WI38 (cell line): ENCODE data around the gene RBM47.
"Not testable (repeated sequence)": the region's sequence is repeated elsewhere in the genome, so short reads cannot be mapped to it uniquely, and the experiment has no call there.

Source experiments
- H3K4me3 ChIP-seq: 2 replicates; pipeline ENCODE4 v1.5.1; 2011; ENCODE audit warnings: low read depth, mild to moderate bottlenecking, control low read depth, low read length
- TF ChIP-seq, protein P1 (sequence below): IDR thresholded peaks from 2 replicates; pipeline ENCODE4 v1.5.1; 2012; ENCODE audit warnings: low read depth, mild to moderate bottlenecking, control low read depth, low read length

Gene RBM47

DNA sequence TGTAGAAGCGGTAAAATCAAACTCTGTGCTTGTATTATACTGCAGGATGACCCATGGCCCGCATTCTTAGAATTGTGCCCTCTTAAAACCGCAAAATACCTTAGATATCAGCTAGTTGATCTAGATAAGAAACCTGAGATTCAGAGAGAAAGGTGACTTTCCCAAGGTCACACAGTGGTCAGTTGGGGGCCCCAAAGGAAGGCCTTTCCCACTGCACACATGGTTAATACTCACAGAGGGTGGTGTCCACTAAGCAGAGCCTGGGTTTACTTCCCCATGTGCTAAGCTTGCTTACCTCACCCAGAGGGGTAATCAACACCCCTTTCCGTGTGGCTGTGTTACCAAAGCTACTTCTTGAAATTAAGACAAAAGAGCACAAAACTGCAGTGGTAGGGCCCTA lies 66.3 kb downstream of the RBM47 start:
- no peak overlapping the region for H3K4me3 ChIP-seq

DNA sequence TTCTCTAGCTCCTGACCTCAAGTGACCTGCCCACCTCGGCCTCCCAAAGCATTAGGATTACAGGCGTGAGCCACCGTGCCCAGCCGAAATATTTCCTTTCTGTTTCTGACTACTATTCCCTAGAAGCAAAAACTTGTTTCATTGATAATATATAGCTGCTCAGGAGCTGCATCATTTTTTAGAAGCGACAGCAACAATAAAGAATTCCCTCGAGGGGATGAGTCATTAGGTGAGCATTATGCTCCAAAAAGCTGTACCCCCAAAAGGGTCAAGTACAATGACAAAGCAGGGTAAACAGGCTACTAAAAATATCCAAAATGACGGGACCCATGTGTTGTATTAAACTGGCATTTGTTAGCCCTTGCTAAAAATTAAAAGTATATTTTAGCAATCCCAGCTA lies 67.0 kb downstream of the RBM47 start:
- TF ChIP-seq, protein P1, sequence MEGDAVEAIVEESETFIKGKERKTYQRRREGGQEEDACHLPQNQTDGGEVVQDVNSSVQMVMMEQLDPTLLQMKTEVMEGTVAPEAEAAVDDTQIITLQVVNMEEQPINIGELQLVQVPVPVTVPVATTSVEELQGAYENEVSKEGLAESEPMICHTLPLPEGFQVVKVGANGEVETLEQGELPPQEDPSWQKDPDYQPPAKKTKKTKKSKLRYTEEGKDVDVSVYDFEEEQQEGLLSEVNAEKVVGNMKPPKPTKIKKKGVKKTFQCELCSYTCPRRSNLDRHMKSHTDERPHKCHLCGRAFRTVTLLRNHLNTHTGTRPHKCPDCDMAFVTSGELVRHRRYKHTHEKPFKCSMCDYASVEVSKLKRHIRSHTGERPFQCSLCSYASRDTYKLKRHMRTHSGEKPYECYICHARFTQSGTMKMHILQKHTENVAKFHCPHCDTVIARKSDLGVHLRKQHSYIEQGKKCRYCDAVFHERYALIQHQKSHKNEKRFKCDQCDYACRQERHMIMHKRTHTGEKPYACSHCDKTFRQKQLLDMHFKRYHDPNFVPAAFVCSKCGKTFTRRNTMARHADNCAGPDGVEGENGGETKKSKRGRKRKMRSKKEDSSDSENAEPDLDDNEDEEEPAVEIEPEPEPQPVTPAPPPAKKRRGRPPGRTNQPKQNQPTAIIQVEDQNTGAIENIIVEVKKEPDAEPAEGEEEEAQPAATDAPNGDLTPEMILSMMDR = no peak
- H3K4me3 ChIP-seq = no peak overlapping the region

More for the DNA sequence above, 66.3 kb downstream of the RBM47 start:
- TF ChIP-seq, protein P1 = no peak

DNA sequence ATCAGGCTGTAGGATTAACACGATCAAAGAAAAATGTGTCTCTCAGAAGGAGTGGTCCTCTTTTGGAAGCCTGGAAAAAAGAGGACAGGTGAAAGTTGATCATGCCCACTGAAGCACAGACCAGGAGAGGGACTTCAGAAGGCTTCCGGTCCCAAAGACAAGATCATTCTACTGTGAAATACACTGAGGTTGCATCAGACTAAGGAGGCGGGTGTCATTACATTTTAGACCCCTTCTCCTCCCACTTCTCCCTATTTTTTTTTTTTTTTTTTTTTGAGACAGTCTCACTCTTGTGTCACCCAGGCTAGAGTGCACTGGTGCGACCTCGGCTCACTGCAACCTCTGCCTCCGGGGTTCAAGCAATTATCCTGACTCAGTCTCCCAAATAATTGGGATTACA lies 67.5 kb downstream of the RBM47 start:
- no peak overlapping the region for H3K4me3 ChIP-seq
- TF ChIP-seq, protein P1 = no peak

DNA sequence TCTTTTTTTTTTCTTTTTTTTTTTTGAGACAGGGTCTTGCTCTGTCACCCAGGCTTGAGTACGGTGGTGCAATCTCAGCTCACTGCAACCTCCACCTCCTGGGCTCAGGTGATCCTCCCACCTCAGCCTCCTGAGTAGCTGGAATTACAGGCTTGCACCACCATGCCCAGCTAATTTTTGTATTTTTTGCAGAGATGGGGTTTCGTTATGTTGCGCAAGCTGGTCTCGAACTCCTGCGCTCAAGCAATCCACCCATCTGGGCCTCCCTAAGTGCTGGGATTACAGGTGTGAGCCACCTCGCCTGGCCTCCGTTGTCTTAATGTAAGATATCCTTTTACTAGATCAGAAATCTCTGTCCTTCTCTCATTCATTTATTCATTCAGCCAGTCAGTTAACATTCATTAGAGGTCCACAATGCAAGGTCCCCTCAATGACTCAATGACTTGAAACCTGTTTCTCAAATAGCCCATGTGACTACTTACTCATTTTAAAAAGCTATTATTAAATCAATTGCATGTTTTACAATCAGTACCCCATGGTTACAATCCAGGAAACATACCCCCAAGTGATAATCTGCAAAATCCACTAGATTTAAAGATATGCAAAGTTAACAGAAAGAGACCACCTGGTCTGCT lies 68.0 kb downstream of the RBM47 start:
- H3K4me3 ChIP-seq = not testable (repeated sequence)

DNA sequence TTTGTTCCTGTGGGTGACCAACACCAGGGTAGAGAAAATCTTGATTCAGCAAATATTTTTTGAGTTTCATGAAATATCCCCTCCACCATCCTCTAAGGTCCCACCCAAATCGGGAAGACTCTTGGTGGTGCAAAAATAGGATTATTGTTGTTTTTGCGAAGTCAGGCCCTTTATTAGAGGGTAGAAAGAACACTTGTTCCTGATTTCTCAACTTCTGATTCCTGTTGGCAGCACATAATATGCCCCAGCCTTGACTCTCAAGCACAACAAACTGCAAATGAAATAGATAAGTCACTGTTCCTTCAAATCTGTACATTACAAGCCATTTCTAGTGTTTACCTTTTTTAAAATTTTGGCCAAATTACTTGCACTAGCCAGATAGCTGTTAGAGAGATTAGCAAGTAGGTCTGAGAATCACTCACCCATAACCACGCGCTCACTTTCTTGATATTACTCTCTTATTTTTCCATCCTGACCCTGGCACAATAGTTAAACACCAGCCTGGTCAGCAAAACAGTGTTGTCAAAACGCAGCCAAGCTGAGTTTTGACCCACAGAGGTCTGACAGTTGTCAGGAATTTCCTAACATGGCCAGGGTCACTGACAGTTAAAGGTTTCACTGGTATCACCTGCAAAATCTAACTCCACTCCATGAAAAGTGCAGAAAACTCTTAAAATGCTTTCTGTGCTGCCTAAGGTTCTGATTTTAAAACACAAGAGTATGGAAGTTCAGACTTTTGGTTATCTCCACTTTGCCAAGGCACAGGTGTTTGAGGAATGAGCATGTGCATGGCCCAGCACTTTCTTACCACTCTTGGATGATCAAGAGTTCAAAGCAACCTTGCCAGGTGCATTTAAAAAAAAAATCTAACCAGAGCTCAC lies 69.8 kb downstream of the RBM47 start:
- TF ChIP-seq, protein P1 = no peak
- no peak overlapping the region for H3K4me3 ChIP-seq

- H3K4me3 ChIP-seq = no peak overlapping the region
- TF ChIP-seq, protein P1 = no peak
Measured at GRCh38 chr4:40557736-40558135, 71.9 kb downstream of the RBM47 start.

GRCh38 chr4:40555176-40555900 lies 74.3 kb downstream of the RBM47 start:
- no peak overlapping the region for H3K4me3 ChIP-seq
- TF ChIP-seq, protein P1 = no peak

GRCh38 chr4:40554641-40555040 lies 75.0 kb downstream of the RBM47 start:
- not testable (repeated sequence) for H3K4me3 ChIP-seq
